Epithelial cell of proximal tubule (primary cell): ENCODE data around the gene PLXNA2. TPM values are rescaled to one million over a fixed set of nuclear protein-coding genes. Genes with fewer than 3 reads are reported as not detected.

Source experiments
- DNase-seq: peaks from one replicate; pipeline ENCODE4 v3.0.0-alpha.2; 2011; ENCODE audit warnings: low read depth
- H3K4me3 ChIP-seq: 2 replicates; pipeline ENCODE4 v1.5.1; 2011; ENCODE audit warnings: low read depth, mild to moderate bottlenecking, low read length
- total RNA-seq: library from RNA; depleted of rRNA; stranded (reverse); fragments of >200 nt; gene quantifications from 2 replicates; pipeline ENCODE4 v1.2.3, GENCODE V29; 2015
- TF ChIP-seq, protein P1 (sequence below): conservative IDR thresholded peaks from 2 replicates; pipeline ENCODE4 v1.5.1; 2012; ENCODE audit warnings: low read depth, mild to moderate bottlenecking, low read length

PLXNA2 gene
- total RNA-seq, 1 donor from 2014 or later: 5.7 TPM

DNA sequence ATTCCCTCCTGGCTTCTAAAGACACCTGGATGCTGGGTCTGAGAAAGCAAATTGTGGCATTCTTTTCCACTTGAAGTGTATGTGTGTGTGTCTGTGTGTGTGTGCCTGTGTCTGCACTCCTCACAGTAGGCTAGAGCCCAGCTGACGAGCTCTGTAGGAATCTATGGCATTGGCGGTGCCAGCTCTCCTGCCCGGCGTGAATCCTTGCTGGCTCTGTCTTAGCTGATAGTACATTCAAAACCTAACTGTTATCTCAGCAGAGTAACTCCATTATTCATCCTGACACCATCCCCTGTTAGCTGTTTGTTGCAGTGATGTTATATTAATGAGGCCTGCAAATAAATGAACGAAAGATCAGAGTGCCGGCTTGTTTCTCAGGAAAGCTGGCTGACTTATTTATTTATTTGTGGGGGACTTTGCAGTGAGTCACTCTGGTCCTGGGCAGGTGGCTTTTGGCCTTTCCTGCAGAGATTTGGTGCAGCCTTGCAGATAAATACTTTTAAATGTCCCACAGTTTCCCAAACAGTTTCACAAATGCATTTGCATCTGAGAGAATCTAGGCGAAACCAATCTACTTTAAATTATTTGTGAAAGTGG is 172.7 kb downstream of the PLXNA2 start:
- H3K4me3 ChIP-seq: no peak overlapping the region
- TF ChIP-seq, protein P1, sequence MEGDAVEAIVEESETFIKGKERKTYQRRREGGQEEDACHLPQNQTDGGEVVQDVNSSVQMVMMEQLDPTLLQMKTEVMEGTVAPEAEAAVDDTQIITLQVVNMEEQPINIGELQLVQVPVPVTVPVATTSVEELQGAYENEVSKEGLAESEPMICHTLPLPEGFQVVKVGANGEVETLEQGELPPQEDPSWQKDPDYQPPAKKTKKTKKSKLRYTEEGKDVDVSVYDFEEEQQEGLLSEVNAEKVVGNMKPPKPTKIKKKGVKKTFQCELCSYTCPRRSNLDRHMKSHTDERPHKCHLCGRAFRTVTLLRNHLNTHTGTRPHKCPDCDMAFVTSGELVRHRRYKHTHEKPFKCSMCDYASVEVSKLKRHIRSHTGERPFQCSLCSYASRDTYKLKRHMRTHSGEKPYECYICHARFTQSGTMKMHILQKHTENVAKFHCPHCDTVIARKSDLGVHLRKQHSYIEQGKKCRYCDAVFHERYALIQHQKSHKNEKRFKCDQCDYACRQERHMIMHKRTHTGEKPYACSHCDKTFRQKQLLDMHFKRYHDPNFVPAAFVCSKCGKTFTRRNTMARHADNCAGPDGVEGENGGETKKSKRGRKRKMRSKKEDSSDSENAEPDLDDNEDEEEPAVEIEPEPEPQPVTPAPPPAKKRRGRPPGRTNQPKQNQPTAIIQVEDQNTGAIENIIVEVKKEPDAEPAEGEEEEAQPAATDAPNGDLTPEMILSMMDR: no peak
- no peak for DNase-seq

DNA sequence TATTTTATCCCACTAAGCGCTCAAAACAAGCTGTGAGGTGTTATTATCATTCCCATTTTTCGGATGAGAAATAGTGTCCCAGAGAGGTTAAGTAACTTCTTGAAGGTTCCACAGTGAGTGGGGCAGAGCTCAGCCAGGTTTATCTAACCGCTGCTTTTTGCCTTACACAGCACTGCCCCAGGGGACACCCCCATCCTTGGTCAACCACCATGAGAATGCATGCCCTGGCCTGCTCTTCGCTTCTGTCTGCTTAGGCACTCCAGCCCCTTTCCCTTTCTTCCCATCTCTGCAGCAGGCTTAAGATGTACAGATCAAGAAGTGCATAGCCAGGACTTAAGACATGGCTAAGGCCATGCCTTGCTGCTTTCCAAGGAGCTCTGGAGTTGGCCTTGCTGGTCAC is 174.3 kb downstream of the PLXNA2 start:
- no peak overlapping the region for H3K4me3 ChIP-seq
- no peak for DNase-seq
- TF ChIP-seq, protein P1: no peak

DNA sequence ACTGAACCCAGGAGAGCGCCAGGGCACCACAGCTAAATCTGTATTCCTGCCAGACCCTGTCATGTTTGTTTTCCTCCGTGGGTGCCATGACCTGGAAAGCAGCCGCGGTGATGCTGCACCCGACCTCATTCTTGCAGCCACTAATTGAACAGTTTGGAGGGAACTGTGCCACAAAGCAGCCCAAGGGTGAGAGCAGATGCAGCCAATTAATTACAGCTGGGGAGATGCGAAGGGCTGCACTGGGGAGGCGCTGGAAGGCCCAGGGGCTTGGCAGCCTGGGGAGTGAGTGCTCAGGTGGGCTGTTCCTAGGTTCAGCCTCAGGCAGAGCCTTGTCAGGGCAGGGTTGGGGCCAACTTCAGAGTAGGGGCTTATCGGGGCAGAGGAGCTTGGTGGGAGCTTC is 174.9 kb downstream of the PLXNA2 start:
- DNase-seq: no peak
- H3K4me3 ChIP-seq: no peak overlapping the region
- TF ChIP-seq, protein P1: no peak

DNA sequence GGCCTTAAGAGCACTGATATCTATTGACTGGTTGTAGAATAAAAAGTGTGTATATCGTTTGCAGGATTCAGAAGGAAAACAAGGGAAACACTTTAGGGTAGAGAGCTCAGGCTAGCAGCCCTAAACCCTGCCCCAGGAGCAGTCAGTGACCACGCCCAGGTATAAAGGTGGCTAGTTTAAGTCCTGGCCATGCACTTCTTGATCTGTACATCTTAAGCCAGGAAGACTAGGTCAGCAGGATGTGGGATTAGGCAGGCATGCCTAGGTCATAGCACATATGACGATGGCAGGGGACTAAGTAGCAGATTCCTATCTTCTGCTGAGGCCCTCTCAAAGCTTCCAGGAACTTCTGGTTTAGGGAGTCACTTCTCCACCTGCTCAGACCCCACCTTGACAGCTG is 175.3 kb downstream of the PLXNA2 start:
- no peak overlapping the region for H3K4me3 ChIP-seq
- no peak for DNase-seq
- TF ChIP-seq, protein P1: no peak

DNA sequence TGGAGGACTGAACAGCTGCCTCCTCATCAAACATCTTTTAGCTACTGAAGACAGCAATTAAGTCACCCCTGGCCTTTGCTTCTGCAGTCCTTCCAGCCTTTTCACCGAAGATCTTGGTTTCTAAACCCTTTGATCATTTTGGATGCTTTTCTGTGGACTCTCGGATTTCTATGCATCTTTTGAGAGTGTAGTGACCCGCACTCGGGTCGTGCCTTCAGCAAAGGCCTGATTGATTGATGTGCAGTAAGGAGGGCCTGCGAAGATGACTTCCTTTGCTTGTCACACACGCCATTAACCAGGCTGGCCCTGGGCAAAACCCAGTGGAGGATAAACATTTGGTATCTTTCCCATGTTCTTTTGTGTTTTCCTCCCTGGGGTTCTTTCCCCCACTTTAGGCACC is 175.8 kb downstream of the PLXNA2 start:
- H3K4me3 ChIP-seq: no peak overlapping the region
- TF ChIP-seq, protein P1: no peak
- no peak for DNase-seq

DNA sequence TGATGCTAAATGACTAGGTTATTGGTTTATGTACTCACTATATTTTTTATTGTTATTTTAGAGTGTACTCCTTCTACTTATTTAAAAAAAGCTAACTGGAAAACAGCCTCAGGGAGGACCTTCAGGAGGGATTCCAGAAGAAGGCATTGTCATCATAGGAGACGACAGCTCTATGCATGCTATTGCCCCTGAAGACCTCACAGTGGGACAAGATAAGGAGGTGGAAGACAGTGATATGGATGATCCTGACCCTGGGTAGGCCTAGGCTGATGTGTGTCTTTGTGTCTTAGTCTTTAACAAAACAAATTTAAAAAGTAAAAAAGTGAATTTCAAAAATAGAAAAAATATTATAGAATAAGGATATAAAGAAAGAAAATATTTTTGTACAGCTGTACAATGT is 177.6 kb downstream of the PLXNA2 start:
- no peak overlapping the region for H3K4me3 ChIP-seq
- no peak for DNase-seq
- TF ChIP-seq, protein P1: no peak

DNA sequence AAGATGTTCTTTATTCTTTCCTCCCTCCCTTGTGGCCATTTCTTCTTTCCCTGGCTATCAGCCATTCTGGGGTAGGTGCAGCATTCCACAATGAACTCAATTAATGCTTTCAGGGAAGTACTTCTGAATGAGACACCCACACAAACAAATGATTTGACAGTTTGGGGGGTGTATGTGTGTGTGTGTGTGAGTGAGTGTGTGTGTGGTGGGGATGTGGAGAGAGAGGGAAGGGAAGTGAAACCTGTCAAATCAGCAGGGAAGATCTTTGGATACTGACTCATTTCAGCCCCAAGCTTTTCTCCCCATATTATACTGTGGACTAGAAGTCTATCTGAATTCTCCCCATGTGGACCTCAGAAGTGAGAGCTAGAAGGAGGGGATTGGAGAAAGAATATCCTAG is 178.3 kb downstream of the PLXNA2 start:
- no peak for DNase-seq
- TF ChIP-seq, protein P1: no peak
- no peak overlapping the region for H3K4me3 ChIP-seq
